Measurements from ENCODE around the gene SAMD3. TPM values are rescaled to one million over a fixed set of nuclear protein-coding genes. Genes with fewer than 3 reads are reported as not detected.

The SAMD3 gene
- total and polyA plus RNA-seq, 2 donors (not counting 3 experiments of a cell fraction or from before 2014, with no cell fraction given) = not detected

- ChIA-PET POLR2A (no interaction called here), CTCF (interaction anchor here (1.2 kb wide), 1 partner anchor 10 kb away, joined by 3 read pairs; no protein-coding TSS in a partner anchor)
- Histone ChIP-seq H4K20me1 (replicated peaks; ENCODE audit: control insufficient read depth, extremely low read depth, insufficient read depth, low read length) (no peaks in the 10 kb centered on the region), H3K4me2 (ENCODE audit: insufficient read depth, low read length) (no peak overlapping the region), H2AFZ (ENCODE audit: low read depth, low read length) (no peak overlapping the region), H3K4me1 (ENCODE audit: control insufficient read depth, extremely low read depth, insufficient read depth, low read length) (no peaks in the 10 kb centered on the region), H3K27me3 (ENCODE audit: control insufficient read depth in 2 of 2, insufficient read depth in 2 of 2, low read length in 2 of 2) (peaks cover 6 to 22% of the 10 kb centered on the region in 2 experiments), H3K36me3 (ENCODE audit: control insufficient read depth in 2 of 2, extremely low read depth in 1 of 2, insufficient read depth in 2 of 2, low read length in 2 of 2) (no peaks in the 10 kb centered on the region), H3K9me3 (replicated peaks; ENCODE audit: control insufficient read depth, insufficient read depth, low read length) (no peaks in the 10 kb centered on the region), H3K9ac (replicated peaks; ENCODE audit: extremely low read depth, insufficient read depth, low read length) (no peak overlapping the region), H3K27ac (ENCODE audit: insufficient read depth, low read depth, low read length) (no peak overlapping the region), H3K9me1 (replicated peaks; ENCODE audit: control insufficient read depth, extremely low read depth, insufficient read depth, low read length) (no peaks in the 10 kb centered on the region), H3K4me3 (replicated peaks in 1 of 3; ENCODE audit: insufficient read depth in 1 of 3, low read depth in 1 of 3, low read length in 3 of 3) (no peak overlapping the region), H3K79me2 (ENCODE audit: control insufficient read depth, insufficient read depth, low read length) (no peaks in the 10 kb centered on the region)
- no peak for TF ChIP-seq MYC (IDR thresholded peaks at IDR 0.05; ENCODE audit: low read depth, low read length)
- no TSS peak for BruUV-seq (replicated peaks)
- no peak for DNase-seq (ENCODE audit: low read depth, low spot score)
- dilution Hi-C loops (cut with MboI; ENCODE audit: extremely low pct_ligation_motif_present, low sequenced_read_pairs) (no loop called here), intact Hi-C loops (cut with micrococcal nuclease) (no loop called here)
- no peak for FAIRE-seq
Observed at GRCh38 chr6:130252527-130253237, 29.9 kb upstream of the SAMD3 start.

GRCh38 chr6:130245267-130245666 is 22.5 kb upstream of the SAMD3 start:
- no TSS peak for BruUV-seq (replicated peaks)
- Histone ChIP-seq H3K27ac (ENCODE audit: insufficient read depth, low read depth, low read length) (no peak overlapping the region), H3K9me3 (replicated peaks; ENCODE audit: control insufficient read depth, insufficient read depth, low read length) (no peaks in the 10 kb centered on the region), H4K20me1 (replicated peaks; ENCODE audit: control insufficient read depth, extremely low read depth, insufficient read depth, low read length) (no peaks in the 10 kb centered on the region), H3K4me2 (ENCODE audit: insufficient read depth, low read length) (no peak overlapping the region), H3K9ac (replicated peaks; ENCODE audit: extremely low read depth, insufficient read depth, low read length) (no peak overlapping the region), H3K9me1 (replicated peaks; ENCODE audit: control insufficient read depth, extremely low read depth, insufficient read depth, low read length) (no peaks in the 10 kb centered on the region), H3K79me2 (ENCODE audit: control insufficient read depth, insufficient read depth, low read length) (no peaks in the 10 kb centered on the region), H3K36me3 (ENCODE audit: control insufficient read depth in 2 of 2, extremely low read depth in 1 of 2, insufficient read depth in 2 of 2, low read length in 2 of 2) (no peaks in the 10 kb centered on the region), H2AFZ (ENCODE audit: low read depth, low read length) (no peak overlapping the region), H3K4me1 (ENCODE audit: control insufficient read depth, extremely low read depth, insufficient read depth, low read length) (no peaks in the 10 kb centered on the region), H3K4me3 (replicated peaks in 1 of 3; ENCODE audit: insufficient read depth in 1 of 3, low read depth in 1 of 3, low read length in 3 of 3) (no peak overlapping the region), H3K27me3 (ENCODE audit: control insufficient read depth in 2 of 2, insufficient read depth in 2 of 2, low read length in 2 of 2) (peaks cover 2 to 10% of the 10 kb centered on the region in 2 experiments)
- ChIA-PET POLR2A (no interaction called here), CTCF (no interaction called here)
- DNase-seq (ENCODE audit: low read depth, low spot score) (no peak), FAIRE-seq (no peak)
- dilution Hi-C loops (cut with MboI; ENCODE audit: extremely low pct_ligation_motif_present, low sequenced_read_pairs) = no loop called here
- TF ChIP-seq EZH2 (IDR thresholded peaks at IDR 0.05; ENCODE audit: borderline replicate concordance, low read depth, low read length, severe bottlenecking) (no peak), POLR2AphosphoS5 (IDR thresholded peaks at IDR 0.05; ENCODE audit: insufficient read depth, low read depth, low read length) (no peak), POLR2A (IDR thresholded peaks at IDR 0.05; ENCODE audit: low read depth, low read length) (no peak), MAX (IDR thresholded peaks at IDR 0.05; ENCODE audit: insufficient read depth, insufficient read length) (no peak), GATA2 (IDR thresholded peaks at IDR 0.05; ENCODE audit: insufficient read depth, insufficient read length, low read depth, low read length) (no peak), JUN (IDR thresholded peaks at IDR 0.05; ENCODE audit: borderline replicate concordance, insufficient read depth, insufficient read length, low read depth) (no peak), FOS (IDR thresholded peaks at IDR 0.05; ENCODE audit: borderline replicate concordance, insufficient read depth, low read length) (no peak)
- intact Hi-C loops (cut with micrococcal nuclease) = no loop called here

Measured in endothelial cell of umbilical vein (primary cell).